AG09319 (cell line): Measurements from ENCODE around the gene OR8G5.

Source experiments
- DNase-seq: peaks from one replicate; pipeline ENCODE4 v3.0.0-alpha.2; 2010; ENCODE audit warnings: low read depth; ENCODE audit errors: extremely low read depth
- CTCF ChIP-seq: IDR thresholded peaks from 2 replicates; pipeline ENCODE4 v1.5.1; 2011; ENCODE audit warnings: low read depth, mild to moderate bottlenecking, inconsistent platforms, low read length, moderate library complexity

The OR8G5 gene

GRCh38 chr11:124311670-124312069, 55.5 kb downstream of the OR8G5 start:
- TF ChIP-seq CTCF = no peak
- DNase-seq = no peak

- no peak for DNase-seq
- TF ChIP-seq CTCF = no peak
These were observed 57.0 kb downstream of the OR8G5 start for GRCh38 chr11:124313131-124313530.

DNA sequence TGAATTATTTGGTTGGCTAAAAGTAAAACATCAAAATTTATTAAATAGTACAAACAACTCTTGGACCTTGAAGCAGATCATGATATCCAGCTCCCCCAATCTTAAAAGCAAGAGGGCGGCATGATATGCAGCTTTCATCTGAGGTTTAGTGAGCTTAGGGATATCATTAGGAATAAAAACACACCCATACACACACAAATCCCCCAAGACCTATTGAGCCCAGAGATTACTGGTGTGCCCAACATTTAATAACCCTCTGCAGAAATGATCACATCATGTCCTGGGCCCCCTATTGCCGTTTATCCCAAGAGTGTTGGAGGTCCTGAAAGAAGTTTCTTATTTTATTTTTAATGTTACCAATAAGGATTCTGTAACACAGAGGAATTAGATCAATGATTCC, 57.7 kb downstream of the OR8G5 start, which contains the start of gene OR8D1:
OR8D1 (minus strand) TSS at position 101 of the 400 bp plus-strand sequence. CDS start 3,183 bp downstream, outside the sequence.
- no peak for TF ChIP-seq CTCF
- DNase-seq = no peak

- DNase-seq = no peak
- TF ChIP-seq CTCF = no peak
These were observed 58.9 kb downstream of the OR8G5 start for GRCh38 chr11:124315052-124315451.
